WTC11 (cell line): Measurements from ENCODE around the gene RASA4.
"Not testable (repeated sequence)": the region's sequence is repeated elsewhere in the genome, so short reads cannot be mapped to it uniquely, and the experiment has no call there.

Experiments used
- CTCF ChIP-seq: fragments of 200-600 bp; IDR thresholded peaks from 2 replicates; pipeline ENCODE4 v1.8.0; 2022; ENCODE audit warnings: antibody characterized with exemption
- TEAD1 ChIP-seq: sonication (generic); formaldehyde crosslinking; IDR thresholded peaks from 2 replicates; pipeline ENCODE4 v1.8.0; 2022; ENCODE audit warnings: mild to moderate bottlenecking, missing genetic modification reagents
- ZBTB21 ChIP-seq: sonication (generic); formaldehyde crosslinking; IDR thresholded peaks from 2 replicates; pipeline ENCODE4 v1.8.1; 2023; ENCODE audit warnings: mild to moderate bottlenecking, missing genetic modification reagents, borderline replicate concordance

- not testable (repeated sequence) for TF ChIP-seq CTCF; TEAD1 (CRISPR knock-in tag); ZBTB21 (CRISPR knock-in tag)
Observed at GRCh38 chr7:102593637-102594334, 22.8 kb downstream of the RASA4 start.
